IPS-NIHi7 (cell line): Measurements from ENCODE around the gene MRPS27.
"Not testable (repeated sequence)": the region's sequence is repeated elsewhere in the genome, so short reads cannot be mapped to it uniquely, and the experiment has no call there.

Experiments used
- DNase-seq: peaks from one replicate; pipeline ENCODE4 v3.0.0; 2012; ENCODE audit warnings: mixed read lengths; ENCODE audit errors: extremely low spot score

Gene MRPS27

DNA sequence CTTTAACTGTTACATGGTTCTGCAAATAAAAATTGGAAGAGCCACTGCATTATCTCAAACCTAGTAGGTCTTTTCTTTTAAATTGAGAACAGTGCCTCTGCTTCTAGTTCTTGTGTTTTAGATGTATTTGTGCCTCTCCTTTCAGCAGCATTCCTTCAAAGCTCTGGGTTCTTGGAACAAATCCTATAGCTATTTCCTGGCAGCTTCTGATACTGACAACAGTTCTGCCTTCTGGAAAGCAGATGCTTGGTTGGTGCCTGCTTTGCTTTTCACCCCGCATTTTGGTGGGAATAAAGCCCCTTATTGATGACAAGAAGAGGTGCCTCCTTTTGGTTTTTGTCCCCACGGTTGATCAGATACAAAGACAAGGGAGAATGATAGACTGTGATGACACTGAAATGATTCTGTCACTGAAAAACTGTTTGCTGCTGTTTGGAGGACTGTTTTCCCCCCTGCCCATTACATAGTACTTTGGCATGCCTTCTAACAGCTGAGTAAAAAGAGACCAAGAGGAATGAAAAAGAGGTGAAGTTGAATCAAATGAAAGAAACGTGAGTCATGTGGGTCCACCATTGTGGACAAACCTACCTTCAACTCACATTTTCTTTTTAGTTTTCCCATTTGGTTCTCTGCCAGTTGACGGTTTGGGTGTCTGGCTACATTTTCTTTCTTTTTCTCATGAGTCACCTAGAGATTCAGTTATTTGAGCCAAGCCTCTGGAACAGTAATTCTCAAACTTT is 5.7 kb upstream of the MRPS27 start:
- no peak for DNase-seq

DNA sequence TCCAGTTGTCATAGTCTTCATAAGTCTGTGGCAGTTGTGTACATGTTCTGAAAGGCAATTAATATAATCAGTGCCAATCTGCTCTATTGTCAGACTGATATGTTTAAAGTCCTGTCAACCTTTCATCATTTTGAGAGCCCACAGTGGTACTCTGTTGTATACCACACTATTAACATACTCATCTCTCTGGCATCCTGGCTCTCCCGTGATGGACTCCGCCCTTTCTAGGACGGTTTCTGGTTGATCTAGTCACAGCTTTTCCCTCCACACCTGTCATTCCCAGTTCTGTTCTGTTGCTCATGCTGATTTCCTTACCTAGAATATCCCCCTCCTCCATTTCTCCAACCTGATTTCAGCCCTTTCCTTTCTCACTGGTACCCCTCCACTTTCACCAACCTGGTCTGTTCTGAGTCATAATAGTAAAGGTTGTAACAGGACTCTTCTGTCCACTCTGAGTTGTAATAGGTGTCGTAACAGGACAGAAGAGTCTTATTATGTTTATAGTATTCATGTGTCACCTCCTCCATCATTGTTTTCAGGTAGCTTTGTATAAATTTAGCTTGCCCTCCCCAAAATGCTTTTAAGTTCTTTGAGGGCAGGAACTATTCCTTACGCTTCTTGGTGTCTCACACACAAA is 4.3 kb upstream of the MRPS27 start:
- DNase-seq: no peak

DNA sequence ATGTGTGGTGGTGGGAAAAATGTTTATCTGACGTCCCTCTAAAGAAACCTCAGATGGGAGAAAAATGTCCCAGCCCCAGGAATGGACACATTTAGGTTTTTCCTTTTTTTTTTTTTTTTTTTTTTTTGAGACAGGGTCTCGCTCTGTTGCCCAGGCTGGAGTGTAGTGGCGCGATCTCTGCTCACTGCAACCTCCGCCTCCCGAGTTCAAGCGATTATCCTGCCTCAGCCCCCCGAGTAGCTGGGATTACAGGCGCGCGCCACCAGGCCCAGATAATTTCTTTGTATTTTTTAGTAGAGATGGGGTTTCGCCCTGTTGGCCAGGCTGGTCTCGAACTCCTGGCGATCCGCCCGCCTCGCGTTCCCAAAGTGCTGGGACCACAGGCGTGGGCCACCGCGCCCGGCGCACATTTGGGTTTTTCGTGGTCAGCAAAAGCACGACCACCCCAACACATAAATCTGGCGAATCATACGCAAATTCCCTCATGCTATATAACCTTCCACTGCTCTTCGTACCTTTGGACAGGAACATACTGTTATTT is 535 bp downstream of the MRPS27 start:
- not testable (repeated sequence) for DNase-seq

DNA sequence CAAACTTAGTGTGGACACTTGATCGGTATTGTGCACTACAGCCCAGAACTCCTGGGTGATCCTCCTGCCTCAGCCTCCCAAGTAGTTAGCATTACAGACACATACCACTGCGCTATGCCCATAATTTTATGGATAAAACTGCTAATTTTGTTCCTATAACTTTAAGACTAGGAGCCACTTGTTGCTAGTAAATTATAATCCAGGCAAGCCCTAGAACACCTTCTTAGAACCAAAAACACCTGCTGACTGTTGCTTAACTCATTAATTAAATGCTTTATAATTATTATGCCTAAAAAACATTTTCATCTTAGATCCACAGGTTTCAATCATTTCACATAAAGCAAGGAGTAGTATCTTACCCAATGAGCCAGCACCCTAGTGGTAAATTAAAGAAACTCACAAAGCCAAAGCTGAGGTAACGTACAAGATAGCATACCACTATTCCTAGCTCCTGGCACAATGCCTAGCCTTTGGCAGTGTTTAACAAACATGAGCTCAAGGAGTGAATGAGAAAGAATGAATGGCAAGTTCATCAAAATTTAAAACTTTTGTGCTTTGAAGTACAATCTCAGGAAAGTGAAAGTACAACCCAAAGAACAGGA is 5.4 kb downstream of the MRPS27 start:
- no peak for DNase-seq

DNA sequence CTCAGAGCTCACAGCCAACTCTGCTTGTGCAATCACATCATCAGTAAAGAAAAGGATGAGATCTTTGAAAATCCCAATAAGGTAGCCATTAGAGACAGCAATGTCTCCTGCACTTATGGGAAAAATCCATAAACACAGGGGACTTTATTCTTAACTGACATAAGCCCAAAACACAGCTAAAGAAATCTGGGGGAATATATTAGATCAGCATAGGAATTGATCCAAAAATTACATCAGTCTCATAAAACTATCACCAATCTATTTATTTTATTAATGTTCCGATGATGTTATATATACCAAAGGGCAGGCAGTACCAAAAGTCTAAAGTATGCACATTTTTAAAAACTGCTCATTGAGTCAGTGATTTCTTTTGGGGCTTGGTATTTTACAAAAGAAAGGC is 6.9 kb downstream of the MRPS27 start:
- DNase-seq: no peak

DNA sequence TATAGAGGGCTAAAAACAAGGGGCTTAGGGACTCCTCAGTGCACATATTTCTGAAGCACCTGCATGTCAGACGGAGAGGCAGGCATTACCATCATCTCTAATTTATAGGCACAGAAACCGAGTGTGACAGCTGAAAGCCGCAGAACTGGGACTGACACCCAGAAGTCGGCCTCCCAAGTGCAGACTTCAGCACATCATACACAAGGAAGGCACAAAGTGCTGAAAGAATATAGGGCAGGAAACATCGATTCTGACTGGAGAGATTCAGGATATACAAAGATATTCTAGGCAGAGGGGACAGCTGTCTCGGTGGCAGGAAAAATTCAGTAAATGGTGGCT is 11.2 kb downstream of the MRPS27 start:
- DNase-seq: no peak

DNA sequence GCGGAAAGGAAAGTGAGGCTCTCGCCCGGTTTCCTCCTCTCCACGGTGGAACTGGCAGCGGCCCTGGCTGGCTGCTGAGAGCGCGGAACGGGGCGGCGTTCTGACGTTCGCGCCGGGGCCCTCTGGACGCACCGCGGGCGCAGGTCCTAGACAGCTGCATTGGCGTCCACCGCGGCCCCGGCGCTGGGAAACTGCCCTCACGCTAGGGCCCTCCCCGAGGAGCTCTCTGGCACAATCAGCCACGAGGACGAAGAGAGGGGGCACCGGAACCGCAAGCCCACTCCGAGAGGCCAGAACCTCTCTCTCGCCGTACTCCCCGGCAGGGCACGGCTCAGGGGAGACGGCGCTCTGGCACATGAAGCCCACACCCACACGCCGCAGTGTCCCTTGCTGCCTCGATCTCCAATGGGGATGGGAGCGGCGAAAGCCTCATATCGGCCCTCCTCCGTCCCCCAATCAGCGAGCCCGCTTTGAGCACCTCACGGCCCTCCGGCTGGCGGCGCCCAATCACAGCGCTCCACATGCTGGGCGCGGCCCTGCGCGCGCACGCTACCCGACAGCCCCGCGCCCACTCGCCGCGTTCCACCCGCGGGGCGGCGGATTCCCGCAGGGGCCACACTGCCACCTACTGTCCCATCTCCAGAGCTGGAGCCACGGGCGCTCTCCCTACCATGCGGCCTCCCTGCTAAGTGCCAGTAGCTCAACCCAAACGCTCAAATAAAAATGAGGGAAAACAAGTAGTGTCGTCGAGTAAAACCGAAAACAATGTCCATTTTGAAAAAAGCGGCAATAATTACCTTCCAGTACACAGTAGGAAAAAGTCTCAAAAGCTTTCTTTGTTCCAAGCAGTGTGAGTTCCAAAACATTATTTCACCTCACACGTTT is 11.8 kb downstream of the MRPS27 start:
- peak; percentile 97 for DNase-seq

DNA sequence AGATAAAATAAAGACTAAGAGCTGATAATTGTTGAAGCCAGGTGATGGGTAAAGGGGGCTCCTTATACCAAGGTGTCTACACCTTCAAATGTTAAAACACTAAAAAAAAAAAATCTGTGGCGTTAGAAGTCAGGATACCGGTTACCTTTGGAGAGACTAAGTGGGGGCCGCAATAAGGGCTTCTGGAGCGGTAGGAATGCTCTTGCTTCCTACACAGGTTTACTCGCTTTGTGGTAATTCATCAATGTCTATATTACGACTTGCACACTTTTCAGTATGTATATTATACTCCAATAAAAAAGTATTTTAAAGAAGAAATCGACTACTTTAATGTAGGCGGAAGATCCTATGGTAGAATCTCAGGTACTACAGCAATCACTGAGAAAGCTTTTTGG is 12.5 kb downstream of the MRPS27 start:
- DNase-seq: no peak

DNA sequence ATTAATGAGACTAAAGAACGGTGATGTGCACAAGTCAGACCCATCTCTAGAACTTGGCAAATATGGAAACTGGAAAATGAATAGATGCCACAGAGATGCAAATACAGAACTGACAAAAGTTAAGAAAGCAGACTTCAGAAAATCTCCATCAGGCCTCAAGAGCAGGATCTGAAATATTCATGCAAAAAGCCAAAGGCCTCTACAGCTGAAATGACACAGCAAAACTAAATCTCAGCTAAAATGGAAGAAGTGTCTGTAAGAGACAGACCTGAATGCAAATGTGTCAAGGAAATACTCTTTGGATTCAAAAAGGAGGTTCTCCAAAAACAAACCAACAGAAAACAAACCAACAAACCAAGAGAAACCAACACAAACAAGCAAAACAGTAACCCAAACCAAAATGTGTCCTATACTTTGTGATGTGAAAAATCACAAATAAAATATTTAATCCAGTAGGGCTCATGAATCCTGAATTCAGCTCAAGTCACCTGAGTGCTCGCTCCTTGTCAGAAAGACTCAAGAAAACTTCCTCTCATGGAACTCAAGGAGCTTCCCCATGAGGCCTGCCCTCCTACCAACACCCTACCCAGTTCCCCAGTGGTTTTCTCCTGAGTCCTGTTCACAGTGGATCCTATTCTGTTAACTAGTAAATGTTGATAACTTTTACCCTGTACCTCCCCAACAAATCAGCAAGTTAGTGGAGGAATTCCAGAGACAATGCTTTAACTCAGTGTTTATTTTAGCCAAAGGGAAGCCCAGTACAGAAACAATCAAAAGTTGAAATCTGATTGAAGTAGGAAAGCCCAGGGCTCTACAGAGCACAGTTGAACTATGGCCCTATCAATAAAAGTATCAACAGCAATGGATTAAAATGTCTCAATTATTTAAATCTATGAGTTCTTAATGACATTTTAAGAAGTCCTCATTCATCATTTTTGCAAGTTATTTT is 14.6 kb downstream of the MRPS27 start:
- DNase-seq: no peak

DNA sequence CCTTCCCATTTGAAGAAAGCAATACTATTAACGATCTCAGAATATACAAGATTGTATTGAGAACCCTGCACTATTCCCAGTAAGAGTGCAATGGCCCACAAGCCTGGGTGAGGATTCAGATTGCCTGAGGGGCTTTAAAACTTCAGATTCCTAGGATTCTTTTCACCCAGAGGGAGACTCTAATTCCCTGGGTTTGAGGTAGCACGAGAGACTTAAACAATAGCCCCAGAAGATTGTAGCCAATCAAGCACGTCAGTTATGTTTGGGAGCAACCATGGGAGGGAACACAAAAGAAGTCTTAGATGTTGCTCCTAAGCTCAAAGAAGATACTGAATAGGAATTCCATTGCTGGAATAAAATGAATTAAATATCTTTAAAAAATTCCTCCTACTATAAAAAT is 17.9 kb downstream of the MRPS27 start:
- DNase-seq: peak; percentile 64

DNA sequence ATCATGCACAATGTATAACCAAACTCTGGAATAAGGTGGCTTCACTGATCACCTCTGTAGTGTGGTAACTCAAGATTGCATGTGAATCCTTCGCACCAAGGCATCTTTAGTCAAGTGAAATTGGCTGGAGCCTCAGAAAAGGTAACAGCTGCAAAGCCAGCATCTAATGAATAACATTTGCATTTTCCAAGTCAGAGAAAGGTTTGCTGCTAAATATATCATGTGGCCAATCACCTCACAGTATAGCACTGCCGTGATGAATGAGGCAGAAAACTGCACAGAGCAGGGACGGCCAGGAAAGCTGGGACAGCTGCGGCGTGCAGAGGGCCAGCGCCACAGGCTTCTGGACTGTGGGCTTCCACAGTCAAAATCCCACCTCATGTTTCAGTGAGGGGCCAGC is 18.5 kb downstream of the MRPS27 start:
- no peak for DNase-seq

DNA sequence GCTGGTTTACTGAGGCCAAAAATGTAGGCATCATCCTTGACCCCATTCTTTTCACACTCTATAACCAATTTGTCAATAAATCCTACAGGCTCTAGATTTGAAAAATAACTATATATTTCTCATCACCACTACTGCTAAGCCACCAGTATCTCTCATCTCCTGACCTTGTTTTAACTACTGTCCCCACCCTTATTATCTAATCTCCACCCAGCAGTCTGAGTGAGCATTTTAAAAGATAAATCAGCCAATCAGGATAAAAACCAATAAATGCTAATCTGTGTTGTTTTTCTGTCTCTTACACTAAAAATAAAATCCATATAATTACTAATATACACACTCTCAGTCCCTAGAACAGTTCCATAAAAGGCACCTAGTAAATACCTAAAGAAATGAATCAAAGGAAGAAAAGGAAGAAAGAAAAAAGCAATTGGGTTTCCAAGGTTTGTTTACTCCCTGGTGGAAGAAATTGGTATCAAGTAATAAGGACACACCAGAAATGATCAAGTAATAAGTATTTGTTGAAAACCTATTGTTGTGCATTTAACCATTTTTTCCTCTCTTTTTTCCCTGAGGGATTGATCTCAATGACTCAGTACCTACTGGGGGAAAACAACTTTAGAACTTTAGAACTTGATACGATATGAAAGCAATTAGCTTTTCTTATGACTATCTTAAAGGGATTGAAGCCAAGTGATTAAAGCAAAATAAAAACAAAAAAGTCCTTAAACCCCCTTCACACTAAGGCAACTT is 19.3 kb downstream of the MRPS27 start:
- no peak for DNase-seq

DNA sequence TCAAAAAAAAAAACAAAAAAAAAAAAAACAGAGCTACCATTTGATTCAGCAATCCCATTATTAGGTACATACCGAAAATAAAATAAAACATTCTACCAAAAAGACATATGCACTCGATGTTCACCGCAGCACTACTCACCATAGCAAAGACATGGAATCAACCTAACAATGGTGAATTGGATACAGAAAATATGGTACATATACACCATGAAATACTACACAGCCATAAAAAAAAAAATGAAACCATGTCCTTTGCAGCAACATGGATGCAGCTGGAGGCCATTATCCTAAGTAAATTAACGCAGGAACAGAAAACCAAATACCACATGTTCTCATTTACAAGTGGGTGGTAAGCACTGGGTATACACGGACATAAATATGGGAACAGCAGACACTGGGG is 21.3 kb downstream of the MRPS27 start:
- DNase-seq: no peak

DNA sequence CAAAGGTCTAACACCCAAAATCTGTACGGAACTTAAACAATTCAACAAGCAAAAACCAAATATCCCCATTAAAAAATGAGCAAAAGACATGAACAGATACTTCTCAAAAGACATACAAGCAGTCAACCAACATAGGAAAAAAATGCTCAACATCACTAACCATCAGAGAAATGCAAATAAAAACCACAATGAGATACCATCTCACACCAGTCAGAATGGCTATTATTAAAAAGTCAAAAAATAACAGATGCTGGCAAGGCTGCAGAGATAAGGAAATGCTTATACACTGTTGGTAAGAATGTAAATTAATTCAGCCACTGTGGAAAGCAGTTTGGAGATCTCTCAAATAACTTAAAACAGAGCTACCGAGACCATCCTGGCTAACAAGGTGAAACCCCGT is 21.9 kb downstream of the MRPS27 start:
- DNase-seq: not testable (repeated sequence)

DNA sequence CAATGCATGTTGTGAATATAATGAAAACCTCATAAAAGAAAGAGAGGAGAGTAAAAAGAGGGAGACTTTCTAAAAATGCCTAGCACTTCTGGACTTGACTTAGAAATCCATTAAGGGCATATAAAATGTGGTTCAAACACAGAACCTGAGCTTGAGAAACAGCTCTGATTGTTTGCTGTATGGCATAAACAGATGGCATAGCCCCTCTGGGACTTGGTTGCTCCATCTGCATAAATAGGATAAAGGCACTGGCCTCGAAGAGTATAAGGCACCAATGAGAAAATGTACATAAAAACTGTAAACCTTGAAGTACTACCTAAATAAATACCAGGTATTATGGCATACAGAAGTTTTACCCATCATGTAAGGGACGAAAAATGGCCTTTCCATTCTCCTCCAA is 23.8 kb downstream of the MRPS27 start:
- no peak for DNase-seq

DNA sequence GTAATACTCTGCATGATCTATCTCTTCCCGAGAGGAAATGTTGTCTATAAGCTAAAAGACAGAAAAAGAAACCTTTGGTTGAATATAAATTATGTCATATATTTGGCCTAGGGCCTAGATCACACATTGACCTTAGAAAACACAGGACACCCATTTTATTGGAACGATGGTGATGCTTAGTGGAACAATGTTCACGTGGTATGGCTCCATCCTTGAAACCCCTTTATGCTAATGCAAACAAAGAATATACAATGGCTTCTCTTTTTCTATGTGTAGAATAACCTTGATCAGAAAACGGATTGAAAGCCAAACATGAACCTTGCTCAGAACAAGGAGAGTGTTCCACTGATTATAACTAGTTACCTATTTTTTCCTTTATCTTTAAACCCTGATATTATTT is 24.5 kb downstream of the MRPS27 start:
- DNase-seq: no peak

DNA sequence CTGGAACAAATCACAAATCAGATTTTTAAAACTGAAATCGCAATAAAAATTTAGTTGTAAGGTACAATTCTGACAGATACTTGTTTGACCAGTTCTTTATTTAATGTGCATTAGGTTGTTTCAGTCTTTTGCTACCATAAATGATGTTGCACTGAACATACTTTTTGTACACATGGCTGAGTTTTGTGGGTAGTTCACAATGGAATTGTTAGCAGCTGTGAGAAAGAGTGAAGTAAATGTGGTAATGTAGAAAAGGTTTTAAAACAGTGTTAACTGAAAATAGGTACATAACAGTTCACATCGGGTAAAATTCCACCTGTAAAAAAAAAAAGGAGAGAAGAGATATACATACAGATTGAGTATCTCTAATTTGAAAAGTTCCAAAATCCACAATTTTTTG is 25.6 kb downstream of the MRPS27 start:
- DNase-seq: no peak

DNA sequence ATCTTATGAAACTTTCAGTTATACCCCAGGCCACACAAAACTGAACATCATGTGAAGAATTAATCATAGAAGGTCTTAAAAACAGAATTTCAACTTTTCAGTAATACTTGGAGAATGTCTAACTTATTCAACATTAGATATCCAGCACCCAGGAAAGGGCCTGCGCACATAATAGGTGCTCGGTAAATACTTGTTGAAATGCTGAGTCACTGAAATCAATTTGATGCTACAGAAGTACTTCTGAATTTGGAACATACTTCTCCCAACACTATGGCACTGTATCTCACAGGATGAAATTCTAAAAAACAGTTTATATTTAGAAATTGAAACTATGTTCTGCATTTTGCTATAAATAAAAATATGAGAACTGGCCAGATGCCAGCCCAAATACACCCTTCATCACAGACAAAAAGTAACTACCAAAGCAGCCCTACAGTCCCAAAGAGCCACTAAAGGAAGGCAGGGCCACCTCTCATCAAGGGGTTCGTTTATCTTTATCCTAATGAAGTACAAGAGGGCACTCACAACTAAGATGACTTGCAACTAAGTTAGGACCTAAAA is 26.5 kb downstream of the MRPS27 start:
- DNase-seq: no peak

DNA sequence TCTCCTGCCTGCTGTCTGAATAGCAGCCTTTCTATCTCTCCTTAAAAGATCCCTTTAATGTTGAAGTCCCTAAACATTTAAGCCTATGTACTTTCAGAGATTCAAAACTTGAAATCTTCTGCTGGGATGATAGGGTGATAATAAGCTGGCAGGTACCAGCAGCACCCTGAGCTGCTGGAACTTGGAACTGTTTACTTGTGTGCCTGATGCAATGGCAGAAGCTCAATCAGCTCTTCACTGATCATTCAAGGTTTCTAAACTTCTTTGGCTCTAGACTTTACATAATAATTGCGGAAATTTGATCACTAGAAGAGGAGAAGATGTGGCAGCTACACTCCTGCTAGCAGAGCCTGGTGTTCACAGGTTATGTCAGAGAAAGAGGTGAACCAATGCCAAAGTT is 27.6 kb downstream of the MRPS27 start:
- DNase-seq: no peak

DNA sequence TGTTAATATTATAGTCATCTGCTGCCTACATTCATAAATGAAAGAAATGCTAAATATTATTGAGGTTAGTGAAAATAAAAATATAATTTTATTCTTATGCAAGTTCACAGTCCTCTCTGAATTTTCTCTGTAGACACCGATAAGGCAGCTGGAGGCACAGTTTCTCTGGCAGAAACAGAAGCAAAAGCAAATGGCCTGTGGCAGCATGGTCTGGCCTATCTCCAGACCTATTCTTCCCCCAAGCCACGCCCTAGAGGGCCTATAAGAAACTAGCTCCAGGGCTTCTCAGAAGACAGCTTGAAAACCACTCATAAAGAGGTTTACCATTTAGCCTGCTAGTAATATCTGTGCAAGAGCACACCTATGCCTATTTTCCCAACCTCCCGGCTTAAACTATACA is 28.4 kb downstream of the MRPS27 start:
- no peak for DNase-seq
